GM23248 (cell line): ENCODE data around the gene BRINP3.

Source experiments
- EZH2 ChIP-seq: fragments of 200-600 bp; sonication (generic); IDR thresholded peaks from 2 replicates; pipeline ENCODE4 v1.6.1; 2018; ENCODE audit warnings: antibody characterized with exemption, mild to moderate bottlenecking; ENCODE audit not compliant: insufficient read depth, poor library complexity, severe bottlenecking
- EZH2phosphoT487 ChIP-seq: fragments of 200-600 bp; sonication (generic); IDR thresholded peaks from 2 replicates; pipeline ENCODE4 v1.6.1; 2018; ENCODE audit warnings: antibody characterized with exemption, moderate library complexity, mild to moderate bottlenecking, low read depth; ENCODE audit not compliant: insufficient read depth

DNA sequence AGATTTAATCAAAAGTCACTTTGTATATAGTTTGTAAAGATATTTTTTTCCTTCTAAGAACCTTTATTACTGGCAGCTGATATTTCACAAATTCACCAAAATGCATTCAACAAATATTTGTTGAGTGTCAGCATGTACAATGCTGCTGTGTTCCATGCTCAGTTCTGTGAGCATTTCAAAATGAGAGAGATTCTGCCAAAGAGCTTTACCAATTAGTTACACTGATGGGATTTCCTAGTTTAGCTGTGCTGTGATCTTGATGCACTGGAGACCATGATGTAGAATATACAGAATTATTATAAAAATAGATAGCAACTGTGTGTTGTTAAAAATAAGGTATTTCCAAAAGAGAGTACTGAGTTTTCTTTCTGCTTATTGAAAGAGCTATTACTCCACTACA is 225.6 kb downstream of the BRINP3 start:
- TF ChIP-seq EZH2 (no peak), EZH2phosphoT487 (no peak)
